ENCODE results near the gene RABAC1. TPM values are rescaled to one million over a fixed set of nuclear protein-coding genes. Genes with fewer than 3 reads are reported as not detected.

RABAC1 gene
- total RNA-seq, 1 experiment from 2014 or later: 69.1 TPM

DNA sequence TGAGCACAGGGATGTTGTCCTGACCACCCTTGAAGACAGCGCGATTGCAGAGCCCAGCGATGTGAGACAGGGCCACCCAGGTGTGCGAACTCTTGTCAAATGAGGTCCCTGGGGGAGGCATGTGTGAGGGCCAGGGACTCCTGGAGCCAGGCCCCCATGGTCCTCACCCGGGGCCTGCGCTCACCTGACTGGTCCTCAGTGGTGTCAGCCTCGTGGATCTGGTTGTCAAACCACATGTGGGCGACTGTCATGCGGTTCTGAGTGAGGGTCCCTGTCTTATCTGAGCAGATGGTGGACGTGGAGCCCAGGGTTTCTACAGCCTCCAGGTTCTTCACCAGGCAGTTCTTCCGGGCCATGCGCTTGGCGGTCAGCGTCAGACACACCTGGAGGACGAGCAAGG is 22.6 kb upstream of the RABAC1 start:
- POLR2A ChIA-PET: no interaction called here
- DNase-seq (ENCODE audit: low read depth, low spot score) (no peak), ATAC-seq (no peak)
- no TSS peak for BruUV-seq (replicated peaks)
- in situ Hi-C loops (cut with HindIII; ENCODE audit: low pct_unique_long_range_greater_than_20kb, low sequenced_read_pairs) (no loop called here), intact Hi-C loops (cut with micrococcal nuclease; ENCODE audit: unreplicated experiment) (no loop called here)
- H3K27ac ChIP-seq (ENCODE audit: low read length): no peak overlapping the region
- H3K4me1 ChIP-seq (ENCODE audit: control insufficient read depth, insufficient read depth, low read length): no peaks in the 10 kb centered on the region
- no peaks in the 10 kb centered on the region for H3K9me3 ChIP-seq (ENCODE audit: control insufficient read depth, insufficient read depth, low read depth, low read length)
- CTCF ChIA-PET: no interaction called here
- TF ChIP-seq TCF7L2 (IDR thresholded peaks at IDR 0.05; ENCODE audit: low read depth, low read length) (no peak), SIN3A (IDR thresholded peaks at IDR 0.05; ENCODE audit: borderline replicate concordance, insufficient read depth, low read depth, low read length) (no peak), CTCF (IDR thresholded peaks at IDR 0.05) (no peak), REST (IDR thresholded peaks at IDR 0.05; ENCODE audit: insufficient read depth in 1 of 2, low read depth in 2 of 2, low read length in 1 of 2) (no peak), POLR2AphosphoS5 (IDR thresholded peaks at IDR 0.05; ENCODE audit: low read depth, low read length) (no peak)
- no peaks in the 10 kb centered on the region for H3K36me3 ChIP-seq (ENCODE audit: control insufficient read depth, insufficient read depth, low read length)
- no peaks in the 10 kb centered on the region for H3K27me3 ChIP-seq (ENCODE audit: control insufficient read depth, insufficient read depth, low read length)
- H3K4me3 ChIP-seq (ENCODE audit: low read depth in 2 of 2, low read length in 2 of 2): no peak overlapping the region

GRCh38 chr19:41978470-41978869 is 19.3 kb upstream of the RABAC1 start:
- no peak for TF ChIP-seq CTCF (IDR thresholded peaks at IDR 0.05)
- TF ChIP-seq TCF7L2 (IDR thresholded peaks at IDR 0.05; ENCODE audit: low read depth, low read length): no peak
- no peak for TF ChIP-seq SIN3A (IDR thresholded peaks at IDR 0.05; ENCODE audit: borderline replicate concordance, insufficient read depth, low read depth, low read length)
- no peak for TF ChIP-seq REST (IDR thresholded peaks at IDR 0.05; ENCODE audit: insufficient read depth in 1 of 2, low read depth in 2 of 2, low read length in 1 of 2)
- TF ChIP-seq POLR2AphosphoS5 (IDR thresholded peaks at IDR 0.05; ENCODE audit: low read depth, low read length): no peak
- Histone ChIP-seq H3K9me3 (ENCODE audit: control insufficient read depth, insufficient read depth, low read depth, low read length) (no peaks in the 10 kb centered on the region), H3K36me3 (ENCODE audit: control insufficient read depth, insufficient read depth, low read length) (no peaks in the 10 kb centered on the region), H3K27ac (ENCODE audit: low read length) (no peak overlapping the region), H3K4me1 (ENCODE audit: control insufficient read depth, insufficient read depth, low read length) (no peaks in the 10 kb centered on the region), H3K4me3 (ENCODE audit: low read depth in 2 of 2, low read length in 2 of 2) (no peak overlapping the region), H3K27me3 (ENCODE audit: control insufficient read depth, insufficient read depth, low read length) (no peaks in the 10 kb centered on the region)
- no peak for ATAC-seq
- ChIA-PET CTCF (no interaction called here), POLR2A (no interaction called here)
- intact Hi-C loops (cut with micrococcal nuclease; ENCODE audit: unreplicated experiment) (no loop called here), in situ Hi-C loops (cut with HindIII; ENCODE audit: low pct_unique_long_range_greater_than_20kb, low sequenced_read_pairs) (no loop called here)
- DNase-seq (ENCODE audit: low read depth, low spot score): no peak
- BruUV-seq (replicated peaks): no TSS peak
